GM23338 (cell line): ENCODE results near the gene AGBL2. TPM values are rescaled to one million over a fixed set of nuclear protein-coding genes. Genes with fewer than 3 reads are reported as not detected.
A peak's percentile ranks its signal among the peaks of the same experiment; 100 is the strongest.

Experiments used
- ATAC-seq: fragments of 200-7000 bp; cut with Tn5 transposase; 3 replicates; pipeline ENCODE4 v1.9.1; 2020
- DNase-seq: peaks from one replicate; pipeline ENCODE4 v3.0.0-alpha.2; 2015; ENCODE audit warnings: low spot score
- H2AFZ ChIP-seq: fragments of 200-600 bp; sonication (generic); 2 replicates; pipeline ENCODE4 v1.8.0; 2016; ENCODE audit warnings: antibody characterized with exemption, mild to moderate bottlenecking, moderate library complexity
- H3F3A ChIP-seq: fragments of 200-600 bp; sonication (generic); replicated peaks from 2 replicates; pipeline ENCODE4 v1.8.0; 2017; ENCODE audit warnings: antibody characterized with exemption, mixed run types, low read depth
- H3K27ac ChIP-seq: fragments of 200-600 bp; sonication (generic); 2 replicates; pipeline ENCODE4 v1.6.1; 2016; ENCODE audit warnings: low read depth
- H3K27me3 ChIP-seq: fragments of 200-600 bp; sonication (generic); 2 replicates; pipeline ENCODE4 v1.8.0; 2016; ENCODE audit warnings: mild to moderate bottlenecking, mixed run types, moderate library complexity; ENCODE audit not compliant: insufficient read depth
- H3K36me3 ChIP-seq: fragments of 200-600 bp; sonication (generic); 2 replicates; pipeline ENCODE4 v1.8.0; 2016; ENCODE audit warnings: mild to moderate bottlenecking; ENCODE audit not compliant: insufficient read depth
- H3K4me1 ChIP-seq: fragments of 200-600 bp; sonication (generic); 2 replicates; pipeline ENCODE4 v1.8.0; 2016; ENCODE audit warnings: mild to moderate bottlenecking, moderate library complexity; ENCODE audit not compliant: insufficient read depth
- H3K4me2 ChIP-seq: fragments of 200-600 bp; sonication (generic); 2 replicates; pipeline ENCODE4 v1.7.1; 2017; ENCODE audit warnings: mixed run types
- H3K4me3 ChIP-seq: fragments of 200-600 bp; sonication (generic); 2 replicates; pipeline ENCODE4 v1.6.1; 2016; ENCODE audit warnings: mixed run types
- H3K79me2 ChIP-seq: fragments of 200-600 bp; sonication (generic); replicated peaks from 2 replicates; pipeline ENCODE4 v1.8.0; 2017; ENCODE audit warnings: mild to moderate bottlenecking; ENCODE audit not compliant: insufficient read depth
- H3K9me2 ChIP-seq: fragments of 200-600 bp; sonication (generic); 2 replicates; pipeline ENCODE4 v1.8.0; 2017; ENCODE audit not compliant: insufficient read depth
- H4K20me1 ChIP-seq: fragments of 200-600 bp; sonication (generic); replicated peaks from 2 replicates; pipeline ENCODE4 v1.8.0; 2017; ENCODE audit warnings: mild to moderate bottlenecking; ENCODE audit not compliant: insufficient read depth
- H3K27ac Mint-ChIP-seq: 2 replicates; pipeline ENCODE4 v1.8.0; 2020; ENCODE audit warnings: inconsistent platforms, mild to moderate bottlenecking, moderate library complexity, mixed read lengths
- H3K27me3 Mint-ChIP-seq: 3 replicates; pipeline ENCODE4 v1.8.0; 2022; ENCODE audit warnings: low read depth, mild to moderate bottlenecking, moderate library complexity, mixed read lengths, inconsistent platforms; ENCODE audit not compliant: insufficient read depth, poor library complexity
- H3K36me3 Mint-ChIP-seq: 3 replicates; pipeline ENCODE4 v1.8.0; 2021; ENCODE audit warnings: low read depth, mild to moderate bottlenecking, inconsistent platforms, moderate library complexity, mixed read lengths
- H3K4me1 Mint-ChIP-seq: 3 replicates; pipeline ENCODE4 v1.8.0; 2020; ENCODE audit warnings: mild to moderate bottlenecking, inconsistent platforms, mixed read lengths
- H3K4me3 Mint-ChIP-seq: 3 replicates; pipeline ENCODE4 v1.8.0; 2021; ENCODE audit warnings: moderate library complexity, mild to moderate bottlenecking, inconsistent platforms, mixed read lengths
- H3K9me3 Mint-ChIP-seq: 3 replicates; pipeline ENCODE4 v1.8.0; 2020; ENCODE audit warnings: moderate library complexity, mild to moderate bottlenecking, inconsistent platforms, mixed read lengths
- CREB1 ChIP-seq: fragments of 250-450 bp; sonication (Bioruptor Pico); IDR thresholded peaks from 2 replicates; pipeline ENCODE4 v1.5.0; 2020; ENCODE audit warnings: low read depth, mild to moderate bottlenecking, moderate library complexity
- NANOG ChIP-seq: IDR thresholded peaks from 2 replicates; pipeline ENCODE4 v1.6.1; 2016; ENCODE audit warnings: antibody characterized with exemption, borderline replicate concordance
- POLR2AphosphoS5 ChIP-seq: IDR thresholded peaks from 2 replicates; pipeline ENCODE4 v1.6.1; 2016; ENCODE audit warnings: antibody characterized with exemption, low read depth
- STAT1 ChIP-seq: IDR thresholded peaks from one replicate; pipeline ENCODE4 v1.6.1; 2016; ENCODE audit warnings: antibody characterized with exemption; ENCODE audit not compliant: unreplicated experiment
- ZNF114 ChIP-seq: fragments of 250-450 bp; sonication (Bioruptor Pico); IDR thresholded peaks from 2 replicates; pipeline ENCODE4 v1.5.0; 2020; ENCODE audit warnings: mild to moderate bottlenecking, moderate library complexity
- ZNF331 ChIP-seq: fragments of 250-450 bp; sonication (Bioruptor Pico); IDR thresholded peaks from 2 replicates; pipeline ENCODE4 v1.5.0; 2020; ENCODE audit warnings: low read depth, mild to moderate bottlenecking, moderate library complexity
- polyA plus RNA-seq: library from polyadenylated mRNA; unstranded; fragments of >200 nt; fragmentation: Nextera tagmentation; extraction: Ambion mirVana; gene quantifications from 2 replicates; pipeline ENCODE4 v1.2.1, GENCODE V29; 2016
- total RNA-seq: library from RNA; depleted of rRNA; stranded (reverse); fragments of >200 nt; shearing (Covaris generic); gene quantifications from 2 replicates; pipeline ENCODE4 v1.2.3, GENCODE V29; 2014
- TF ChIP-seq, protein P1 (sequence below): fragments of 250-450 bp; sonication (Bioruptor Pico); IDR thresholded peaks from 2 replicates; pipeline ENCODE4 v1.5.0; 2020; ENCODE audit warnings: mild to moderate bottlenecking, moderate library complexity
- TF ChIP-seq, protein P2 (sequence below): IDR thresholded peaks from one replicate; pipeline ENCODE4 v1.6.1; 2018; ENCODE audit warnings: antibody characterized with exemption; ENCODE audit not compliant: unreplicated experiment
- TF ChIP-seq, protein P3 (sequence below): IDR thresholded peaks from 2 replicates; pipeline ENCODE4 v1.6.1; 2016; ENCODE audit warnings: antibody characterized with exemption
- TF ChIP-seq, protein P4 (sequence below), 2 experiments: fragments of 200-600 bp in 1 of 2; sonication (generic) in 1 of 2; conservative IDR thresholded peaks; 2 replicates each; pipeline versions ENCODE4 v1.5.1 to v1.6.1; 2016 to 2017; ENCODE audit warnings: antibody characterized with exemption in 2 of 2, low read depth in 2 of 2, mild to moderate bottlenecking in 2 of 2, moderate library complexity in 1 of 2

The AGBL2 gene
- total and polyA plus RNA-seq, 2 experiments from 2014 or later: 5.1 to 5.6 TPM

DNA sequence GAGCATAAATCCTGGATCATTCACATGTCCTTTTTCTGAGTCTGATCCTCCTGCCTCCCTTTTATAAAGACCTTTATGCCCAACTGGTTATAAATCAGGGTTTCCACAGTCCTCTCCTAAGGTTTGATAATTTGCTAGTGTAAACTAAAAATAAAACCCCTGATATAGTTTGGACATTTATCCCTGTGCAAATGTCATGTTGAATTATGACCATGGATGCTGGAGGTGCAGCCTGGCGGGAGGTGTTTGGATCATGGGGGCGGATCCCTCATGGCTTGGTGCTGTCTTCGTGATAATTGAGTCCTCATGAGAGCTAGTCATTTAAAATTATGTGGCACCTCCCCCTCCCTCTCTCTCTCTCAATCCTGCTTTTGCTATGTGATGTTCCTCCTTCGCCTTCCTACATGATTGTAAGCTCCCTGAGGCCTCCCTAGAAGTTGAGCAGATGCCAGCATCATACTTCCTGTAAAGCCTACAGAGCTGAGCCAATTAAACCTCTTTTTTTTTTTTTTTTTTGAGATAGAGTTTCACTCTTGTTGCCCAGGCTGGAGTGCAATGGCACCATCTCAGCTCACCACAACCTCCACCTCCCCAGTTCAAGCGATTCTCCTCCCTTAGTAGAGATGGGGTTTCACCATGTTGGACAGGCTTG, 63.2 kb downstream of the AGBL2 start (continued):
- TF ChIP-seq, protein P1, sequence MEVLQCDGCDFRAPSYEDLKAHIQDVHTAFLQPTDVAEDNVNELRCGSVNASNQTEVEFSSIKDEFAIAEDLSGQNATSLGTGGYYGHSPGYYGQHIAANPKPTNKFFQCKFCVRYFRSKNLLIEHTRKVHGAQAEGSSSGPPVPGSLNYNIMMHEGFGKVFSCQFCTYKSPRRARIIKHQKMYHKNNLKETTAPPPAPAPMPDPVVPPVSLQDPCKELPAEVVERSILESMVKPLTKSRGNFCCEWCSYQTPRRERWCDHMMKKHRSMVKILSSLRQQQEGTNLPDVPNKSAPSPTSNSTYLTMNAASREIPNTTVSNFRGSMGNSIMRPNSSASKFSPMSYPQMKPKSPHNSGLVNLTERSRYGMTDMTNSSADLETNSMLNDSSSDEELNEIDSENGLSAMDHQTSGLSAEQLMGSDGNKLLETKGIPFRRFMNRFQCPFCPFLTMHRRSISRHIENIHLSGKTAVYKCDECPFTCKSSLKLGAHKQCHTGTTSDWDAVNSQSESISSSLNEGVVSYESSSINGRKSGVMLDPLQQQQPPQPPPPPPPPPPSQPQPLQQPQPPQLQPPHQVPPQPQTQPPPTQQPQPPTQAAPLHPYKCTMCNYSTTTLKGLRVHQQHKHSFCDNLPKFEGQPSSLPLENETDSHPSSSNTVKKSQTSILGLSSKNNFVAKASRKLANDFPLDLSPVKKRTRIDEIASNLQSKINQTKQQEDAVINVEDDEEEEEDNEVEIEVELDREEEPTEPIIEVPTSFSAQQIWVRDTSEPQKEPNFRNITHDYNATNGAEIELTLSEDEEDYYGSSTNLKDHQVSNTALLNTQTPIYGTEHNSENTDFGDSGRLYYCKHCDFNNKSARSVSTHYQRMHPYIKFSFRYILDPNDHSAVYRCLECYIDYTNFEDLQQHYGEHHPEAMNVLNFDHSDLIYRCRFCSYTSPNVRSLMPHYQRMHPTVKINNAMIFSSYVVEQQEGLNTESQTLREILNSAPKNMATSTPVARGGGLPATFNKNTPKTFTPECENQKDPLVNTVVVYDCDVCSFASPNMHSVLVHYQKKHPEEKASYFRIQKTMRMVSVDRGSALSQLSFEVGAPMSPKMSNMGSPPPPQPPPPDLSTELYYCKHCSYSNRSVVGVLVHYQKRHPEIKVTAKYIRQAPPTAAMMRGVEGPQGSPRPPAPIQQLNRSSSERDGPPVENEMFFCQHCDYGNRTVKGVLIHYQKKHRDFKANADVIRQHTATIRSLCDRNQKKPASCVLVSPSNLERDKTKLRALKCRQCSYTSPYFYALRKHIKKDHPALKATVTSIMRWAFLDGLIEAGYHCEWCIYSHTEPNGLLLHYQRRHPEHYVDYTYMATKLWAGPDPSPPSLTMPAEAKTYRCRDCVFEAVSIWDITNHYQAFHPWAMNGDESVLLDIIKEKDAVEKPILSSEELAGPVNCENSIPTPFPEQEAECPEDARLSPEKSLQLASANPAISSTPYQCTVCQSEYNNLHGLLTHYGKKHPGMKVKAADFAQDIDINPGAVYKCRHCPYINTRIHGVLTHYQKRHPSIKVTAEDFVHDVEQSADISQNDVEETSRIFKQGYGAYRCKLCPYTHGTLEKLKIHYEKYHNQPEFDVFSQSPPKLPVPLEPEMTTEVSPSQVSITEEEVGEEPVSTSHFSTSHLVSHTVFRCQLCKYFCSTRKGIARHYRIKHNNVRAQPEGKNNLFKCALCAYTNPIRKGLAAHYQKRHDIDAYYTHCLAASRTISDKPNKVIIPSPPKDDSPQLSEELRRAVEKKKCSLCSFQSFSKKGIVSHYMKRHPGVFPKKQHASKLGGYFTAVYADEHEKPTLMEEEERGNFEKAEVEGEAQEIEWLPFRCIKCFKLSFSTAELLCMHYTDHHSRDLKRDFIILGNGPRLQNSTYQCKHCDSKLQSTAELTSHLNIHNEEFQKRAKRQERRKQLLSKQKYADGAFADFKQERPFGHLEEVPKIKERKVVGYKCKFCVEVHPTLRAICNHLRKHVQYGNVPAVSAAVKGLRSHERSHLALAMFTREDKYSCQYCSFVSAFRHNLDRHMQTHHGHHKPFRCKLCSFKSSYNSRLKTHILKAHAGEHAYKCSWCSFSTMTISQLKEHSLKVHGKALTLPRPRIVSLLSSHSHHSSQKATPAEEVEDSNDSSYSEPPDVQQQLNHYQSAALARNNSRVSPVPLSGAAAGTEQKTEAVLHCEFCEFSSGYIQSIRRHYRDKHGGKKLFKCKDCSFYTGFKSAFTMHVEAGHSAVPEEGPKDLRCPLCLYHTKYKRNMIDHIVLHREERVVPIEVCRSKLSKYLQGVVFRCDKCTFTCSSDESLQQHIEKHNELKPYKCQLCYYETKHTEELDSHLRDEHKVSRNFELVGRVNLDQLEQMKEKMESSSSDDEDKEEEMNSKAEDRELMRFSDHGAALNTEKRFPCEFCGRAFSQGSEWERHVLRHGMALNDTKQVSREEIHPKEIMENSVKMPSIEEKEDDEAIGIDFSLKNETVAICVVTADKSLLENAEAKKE: no peak
- TF ChIP-seq, protein P2, sequence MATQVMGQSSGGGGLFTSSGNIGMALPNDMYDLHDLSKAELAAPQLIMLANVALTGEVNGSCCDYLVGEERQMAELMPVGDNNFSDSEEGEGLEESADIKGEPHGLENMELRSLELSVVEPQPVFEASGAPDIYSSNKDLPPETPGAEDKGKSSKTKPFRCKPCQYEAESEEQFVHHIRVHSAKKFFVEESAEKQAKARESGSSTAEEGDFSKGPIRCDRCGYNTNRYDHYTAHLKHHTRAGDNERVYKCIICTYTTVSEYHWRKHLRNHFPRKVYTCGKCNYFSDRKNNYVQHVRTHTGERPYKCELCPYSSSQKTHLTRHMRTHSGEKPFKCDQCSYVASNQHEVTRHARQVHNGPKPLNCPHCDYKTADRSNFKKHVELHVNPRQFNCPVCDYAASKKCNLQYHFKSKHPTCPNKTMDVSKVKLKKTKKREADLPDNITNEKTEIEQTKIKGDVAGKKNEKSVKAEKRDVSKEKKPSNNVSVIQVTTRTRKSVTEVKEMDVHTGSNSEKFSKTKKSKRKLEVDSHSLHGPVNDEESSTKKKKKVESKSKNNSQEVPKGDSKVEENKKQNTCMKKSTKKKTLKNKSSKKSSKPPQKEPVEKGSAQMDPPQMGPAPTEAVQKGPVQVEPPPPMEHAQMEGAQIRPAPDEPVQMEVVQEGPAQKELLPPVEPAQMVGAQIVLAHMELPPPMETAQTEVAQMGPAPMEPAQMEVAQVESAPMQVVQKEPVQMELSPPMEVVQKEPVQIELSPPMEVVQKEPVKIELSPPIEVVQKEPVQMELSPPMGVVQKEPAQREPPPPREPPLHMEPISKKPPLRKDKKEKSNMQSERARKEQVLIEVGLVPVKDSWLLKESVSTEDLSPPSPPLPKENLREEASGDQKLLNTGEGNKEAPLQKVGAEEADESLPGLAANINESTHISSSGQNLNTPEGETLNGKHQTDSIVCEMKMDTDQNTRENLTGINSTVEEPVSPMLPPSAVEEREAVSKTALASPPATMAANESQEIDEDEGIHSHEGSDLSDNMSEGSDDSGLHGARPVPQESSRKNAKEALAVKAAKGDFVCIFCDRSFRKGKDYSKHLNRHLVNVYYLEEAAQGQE: no peak

DNA sequence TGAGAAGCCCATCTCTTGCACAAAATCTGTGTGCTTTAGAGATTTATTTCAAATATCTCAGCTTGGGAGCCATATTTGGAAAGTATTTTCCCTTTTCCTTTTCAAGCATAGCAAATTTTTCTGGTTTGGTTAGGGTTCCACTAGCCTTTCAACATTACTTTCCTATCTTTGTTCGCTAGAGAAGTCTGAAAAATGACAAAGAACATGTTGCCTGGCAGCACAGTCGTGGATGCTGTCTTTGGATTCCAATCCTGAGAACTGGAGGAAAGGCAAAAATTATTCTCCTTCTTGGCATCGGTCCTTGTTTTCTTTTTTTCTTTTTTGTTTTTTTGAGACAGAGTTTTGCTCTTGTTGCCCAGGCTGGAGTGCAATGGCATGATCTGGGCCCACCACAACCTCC, 65.9 kb downstream of the AGBL2 start:
- DNase-seq (no peak), ATAC-seq (no peak)
- no peaks in the 10 kb centered on the region for H3K9me2 ChIP-seq
- no peak overlapping the region for H3K4me2 ChIP-seq
- Mint-ChIP-seq H3K27ac (no peak overlapping the region), H3K4me3 (no peak overlapping the region), H3K36me3 (0 out of 3 replicates have a peak, but pooled peaks cover 11% of the 10 kb centered on the region), H3K9me3 (peaks cover 21% of the 10 kb centered on the region), H3K4me1 (no peaks in the 10 kb centered on the region), H3K27me3 (peaks cover 7% of the 10 kb centered on the region)
- H3K27ac ChIP-seq: no peak overlapping the region
- H3K36me3 ChIP-seq: no peaks in the 10 kb centered on the region; the same call in 1 of the 2 replicates
- H3K4me3 ChIP-seq: no peak overlapping the region
- no peaks in the 10 kb centered on the region for H4K20me1 ChIP-seq
- H3K79me2 ChIP-seq: no peaks in the 10 kb centered on the region
- H3K4me1 ChIP-seq: no peaks in the 10 kb centered on the region
- no peaks in the 10 kb centered on the region for H3K27me3 ChIP-seq
- H2AFZ ChIP-seq: peak overlapping the region; percentile 47; the same call in 1 of the 2 replicates
- no peaks in the 10 kb centered on the region for H3F3A ChIP-seq
- TF ChIP-seq, protein P3, sequence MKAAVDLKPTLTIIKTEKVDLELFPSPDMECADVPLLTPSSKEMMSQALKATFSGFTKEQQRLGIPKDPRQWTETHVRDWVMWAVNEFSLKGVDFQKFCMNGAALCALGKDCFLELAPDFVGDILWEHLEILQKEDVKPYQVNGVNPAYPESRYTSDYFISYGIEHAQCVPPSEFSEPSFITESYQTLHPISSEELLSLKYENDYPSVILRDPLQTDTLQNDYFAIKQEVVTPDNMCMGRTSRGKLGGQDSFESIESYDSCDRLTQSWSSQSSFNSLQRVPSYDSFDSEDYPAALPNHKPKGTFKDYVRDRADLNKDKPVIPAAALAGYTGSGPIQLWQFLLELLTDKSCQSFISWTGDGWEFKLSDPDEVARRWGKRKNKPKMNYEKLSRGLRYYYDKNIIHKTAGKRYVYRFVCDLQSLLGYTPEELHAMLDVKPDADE: no peak
- TF ChIP-seq, protein P4, sequence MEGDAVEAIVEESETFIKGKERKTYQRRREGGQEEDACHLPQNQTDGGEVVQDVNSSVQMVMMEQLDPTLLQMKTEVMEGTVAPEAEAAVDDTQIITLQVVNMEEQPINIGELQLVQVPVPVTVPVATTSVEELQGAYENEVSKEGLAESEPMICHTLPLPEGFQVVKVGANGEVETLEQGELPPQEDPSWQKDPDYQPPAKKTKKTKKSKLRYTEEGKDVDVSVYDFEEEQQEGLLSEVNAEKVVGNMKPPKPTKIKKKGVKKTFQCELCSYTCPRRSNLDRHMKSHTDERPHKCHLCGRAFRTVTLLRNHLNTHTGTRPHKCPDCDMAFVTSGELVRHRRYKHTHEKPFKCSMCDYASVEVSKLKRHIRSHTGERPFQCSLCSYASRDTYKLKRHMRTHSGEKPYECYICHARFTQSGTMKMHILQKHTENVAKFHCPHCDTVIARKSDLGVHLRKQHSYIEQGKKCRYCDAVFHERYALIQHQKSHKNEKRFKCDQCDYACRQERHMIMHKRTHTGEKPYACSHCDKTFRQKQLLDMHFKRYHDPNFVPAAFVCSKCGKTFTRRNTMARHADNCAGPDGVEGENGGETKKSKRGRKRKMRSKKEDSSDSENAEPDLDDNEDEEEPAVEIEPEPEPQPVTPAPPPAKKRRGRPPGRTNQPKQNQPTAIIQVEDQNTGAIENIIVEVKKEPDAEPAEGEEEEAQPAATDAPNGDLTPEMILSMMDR (conservative IDR thresholded peaks at IDR 0.05; ENCODE audit: low read depth in 2 of 2): no peak
- TF ChIP-seq STAT1 (no peak), ZNF114 (CRISPR knock-in tag) (no peak), POLR2AphosphoS5 (no peak), ZNF331 (CRISPR knock-in tag) (no peak), NANOG (no peak), CREB1 (CRISPR knock-in tag) (no peak)
